ENCODE data around the gene PRRX1.
A peak's percentile ranks its signal among the peaks of the same experiment; 100 is the strongest.

PRRX1 gene

GRCh38 chr1:170692866-170693575 lies 29.1 kb downstream of the PRRX1 start:
- no peak for DNase-seq

- no peak for DNase-seq
Measured at GRCh38 chr1:170694172-170694926, 30.4 kb downstream of the PRRX1 start.

- DNase-seq, result no peak
Measured at GRCh38 chr1:170695955-170696590, 32.1 kb downstream of the PRRX1 start.

- no peak for DNase-seq
Measured at GRCh38 chr1:170696591-170697290, 32.8 kb downstream of the PRRX1 start.

GRCh38 chr1:170697316-170697715 lies 33.4 kb downstream of the PRRX1 start:
- DNase-seq, result no peak

- DNase-seq, result no peak
Measured at GRCh38 chr1:170698301-170699275, 34.7 kb downstream of the PRRX1 start.

- no peak for DNase-seq
Measured at GRCh38 chr1:170699696-170700095, 35.8 kb downstream of the PRRX1 start.

- DNase-seq, result no peak
Measured at GRCh38 chr1:170700842-170701615, 37.1 kb downstream of the PRRX1 start.

GRCh38 chr1:170701962-170702361 lies 38.0 kb downstream of the PRRX1 start:
- no peak for DNase-seq

GRCh38 chr1:170703591-170703990 lies 39.7 kb downstream of the PRRX1 start:
- no peak for DNase-seq

- DNase-seq, result no peak
Measured at GRCh38 chr1:170704256-170704655, 40.3 kb downstream of the PRRX1 start.

- DNase-seq, result no peak
Measured at GRCh38 chr1:170705981-170706380, 42.0 kb downstream of the PRRX1 start.

GRCh38 chr1:170707117-170707516 lies 43.2 kb downstream of the PRRX1 start:
- no peak for DNase-seq

GRCh38 chr1:170707959-170708655 lies 44.2 kb downstream of the PRRX1 start:
- DNase-seq, result peak; percentile 1

- DNase-seq, result no peak
Measured at GRCh38 chr1:170711682-170712081, 47.8 kb downstream of the PRRX1 start.

- no peak for DNase-seq
Measured at GRCh38 chr1:170714163-170714562, 50.2 kb downstream of the PRRX1 start.

GRCh38 chr1:170714938-170715337 lies 51.0 kb downstream of the PRRX1 start:
- DNase-seq, result no peak

- DNase-seq, result no peak
Measured at GRCh38 chr1:170716835-170717429, 53.0 kb downstream of the PRRX1 start.

GRCh38 chr1:170720661-170721060 lies 56.7 kb downstream of the PRRX1 start:
- DNase-seq, result no peak

- no peak for DNase-seq
Measured at GRCh38 chr1:170721621-170722020, 57.7 kb downstream of the PRRX1 start.
